CD14-positive monocyte (primary cell): ENCODE data around the gene HOXB1. TPM values are rescaled to one million over a fixed set of nuclear protein-coding genes. Genes with fewer than 3 reads are reported as not detected.

Experiments
- DNase-seq, 3 donors: peaks; one replicate each; pipeline ENCODE4 v3.0.0-alpha.2; 2011 to 2022
- H2AFZ ChIP-seq: 2 replicates; pipeline ENCODE4 v1.6.0; 2012; ENCODE audit warnings: mild to moderate bottlenecking, low read depth, low read length, inconsistent platforms; ENCODE audit not compliant: insufficient read depth, poor library complexity, severe bottlenecking
- H3K27ac ChIP-seq, 2 donors: 1 replicate in 1 of 2; 2 replicates in 1 of 2; pipeline ENCODE4 v1.5.1; 2012 to 2013; ENCODE audit warnings: low read length in 2 of 2, control low read depth in 1 of 2, inconsistent platforms in 1 of 2, low read depth in 1 of 2, mild to moderate bottlenecking in 1 of 2
- H3K27me3 ChIP-seq, 2 donors: one replicate each; pipeline versions ENCODE4 v1.6.0 to v1.6.1; 2011 to 2013; ENCODE audit warnings: low read length in 2 of 2; ENCODE audit not compliant: control insufficient read depth in 2 of 2, insufficient read depth in 2 of 2
- H3K36me3 ChIP-seq, 2 donors: replicated peaks in 1 of 2; 1 replicate in 1 of 2; 2 replicates in 1 of 2; pipeline versions ENCODE4 v1.5.1 to v1.6.1; 2012 to 2013; ENCODE audit warnings: low read length in 2 of 2, control low read depth in 1 of 2, inconsistent platforms in 1 of 2, mild to moderate bottlenecking in 1 of 2; ENCODE audit not compliant: insufficient read depth in 2 of 2, control insufficient read depth in 1 of 2
- H3K4me1 ChIP-seq, 2 donors: 1 replicate in 1 of 2; 2 replicates in 1 of 2; pipeline versions ENCODE4 v1.5.1 to v1.6.1; 2012 to 2013; ENCODE audit warnings: low read length in 2 of 2, control low read depth in 1 of 2, inconsistent platforms in 1 of 2, mild to moderate bottlenecking in 1 of 2, moderate library complexity in 1 of 2; ENCODE audit not compliant: insufficient read depth in 2 of 2, control insufficient read depth in 1 of 2
- H3K4me2 ChIP-seq: replicated peaks from 2 replicates; pipeline ENCODE3; 2012; ENCODE audit warnings: low read length, moderate library complexity, mild to moderate bottlenecking; ENCODE audit not compliant: poor library complexity, severe bottlenecking; ENCODE audit errors: extremely low read depth
- H3K4me3 ChIP-seq, 3 experiments: fragments of 200-600 bp in 1 of 3; sonication (generic) in 1 of 3; replicated peaks in 1 of 3; 1 replicate in 2 of 3; 2 replicates in 1 of 3; pipeline ENCODE4 v1.5.1; 2011 to 2013; ENCODE audit warnings: low read length in 3 of 3, mild to moderate bottlenecking in 3 of 3, control low read depth in 2 of 3, low read depth in 2 of 3, inconsistent platforms in 1 of 3, moderate library complexity in 1 of 3
- H3K79me2 ChIP-seq: 2 replicates; pipeline ENCODE4 v1.6.0; 2012; ENCODE audit warnings: mild to moderate bottlenecking, control low read depth, inconsistent platforms, low read length, moderate library complexity; ENCODE audit not compliant: insufficient read depth
- H3K9ac ChIP-seq: 2 replicates; pipeline ENCODE4 v1.6.0; 2017; ENCODE audit warnings: low read length, mild to moderate bottlenecking; ENCODE audit not compliant: insufficient read depth, poor library complexity, severe bottlenecking
- H3K9me3 ChIP-seq, 2 donors: replicated peaks in 1 of 2; 1 replicate in 1 of 2; 2 replicates in 1 of 2; pipeline versions ENCODE4 v1.5.1 to v1.6.1; 2012 to 2013; ENCODE audit warnings: low read length in 2 of 2, control low read depth in 1 of 2; ENCODE audit not compliant: control insufficient read depth in 1 of 2, insufficient read depth in 1 of 2
- H4K20me1 ChIP-seq: 2 replicates; pipeline ENCODE4 v1.6.0; 2012; ENCODE audit warnings: mild to moderate bottlenecking, low read length, control low read depth, moderate library complexity; ENCODE audit not compliant: insufficient read depth
- H3K27ac Mint-ChIP-seq, 7 donors: one replicate each; pipeline ENCODE4 v1.8.0; 2020; ENCODE audit warnings: mild to moderate bottlenecking in 7 of 7, mixed read lengths in 7 of 7, moderate library complexity in 6 of 7, inconsistent platforms in 2 of 7
- H3K27me3 Mint-ChIP-seq, 3 donors: one replicate each; pipeline ENCODE4 v1.8.0; 2021 to 2022; ENCODE audit warnings: low read depth in 3 of 3, mild to moderate bottlenecking in 3 of 3, mixed read lengths in 3 of 3, moderate library complexity in 3 of 3, inconsistent platforms in 1 of 3
- H3K36me3 Mint-ChIP-seq, 2 donors: one replicate each; pipeline ENCODE4 v1.8.0; 2020; ENCODE audit warnings: mixed read lengths in 2 of 2, inconsistent platforms in 1 of 2, mild to moderate bottlenecking in 1 of 2
- H3K4me1 Mint-ChIP-seq: one replicate; pipeline ENCODE4 v1.8.0; 2020; ENCODE audit warnings: mild to moderate bottlenecking, mixed read lengths
- H3K4me3 Mint-ChIP-seq, 2 donors: one replicate each; pipeline ENCODE4 v1.8.0; 2020; ENCODE audit warnings: mild to moderate bottlenecking in 2 of 2, mixed read lengths in 2 of 2, moderate library complexity in 1 of 2
- H3K9me3 Mint-ChIP-seq, 7 donors: one replicate each; pipeline ENCODE4 v1.8.0; 2020 to 2022; ENCODE audit warnings: mixed read lengths in 7 of 7, mild to moderate bottlenecking in 6 of 7, moderate library complexity in 6 of 7, inconsistent platforms in 2 of 7
- CTCF ChIP-seq: fragments of 200-600 bp; IDR thresholded peaks from one replicate; pipeline ENCODE4 v1.8.0; 2022; ENCODE audit warnings: antibody characterized with exemption, mild to moderate bottlenecking
- WGBS: methylation state at CpG from one replicate; pipeline ENCODE4 v1.1.5; 2013; ENCODE audit warnings: missing lambda C conversion rate; ENCODE audit not compliant: insufficient coverage; 5-methylcytosine and 5-hydroxymethylcytosine counted together
- intact Hi-C, 2 donors: fragments of 100-400 bp; cut with micrococcal nuclease; formaldehyde crosslinking; loops; one replicate each; pipeline versions ENCODE4 v1.15.0 to v1.15.1; 2023
- polyA plus RNA-seq, 3 donors: library from polyadenylated mRNA; depleted of rRNA in 1 of 3; unstranded in 2 of 3; stranded (reverse) in 1 of 3; fragments of 300-500 nt in 2 of 3; fragments of >200 nt in 1 of 3; fragmentation: Illumina TruSeq in 2 of 3; gene quantifications; 1 replicate in 2 of 3; 2 replicates in 1 of 3; pipeline ENCODE4 v1.2.3, GENCODE V29; 2012 to 2021

HOXB1 gene
- polyA plus RNA-seq, 3 donors = not detected

GRCh38 chr17:48502901-48503300 is 27.9 kb downstream of the HOXB1 start:
- Histone ChIP-seq H3K9me3 (no peaks in the 10 kb centered on the region), H3K9ac (no peak overlapping the region), H3K4me1 (no peaks in the 10 kb centered on the region), H3K4me3 (no peak overlapping the region), H3K27me3 (peaks cover 8 to 14% of the 10 kb centered on the region in 2 donors), H3K36me3 (no peaks in the 10 kb centered on the region), H2AFZ (no peak overlapping the region), H3K79me2 (no peaks in the 10 kb centered on the region), H4K20me1 (no peaks in the 10 kb centered on the region), H3K27ac (no peak overlapping the region), H3K4me2 (no peak overlapping the region)
- peaks cover 10 to 30% (median 18%) of the 10 kb centered on the region in 3 donors for H3K27me3 Mint-ChIP-seq
- peaks cover 0 to 2% (median 0%) of the 10 kb centered on the region in 7 donors for H3K9me3 Mint-ChIP-seq
- no peaks in the 10 kb centered on the region for H3K36me3 Mint-ChIP-seq
- DNase-seq = no peak
- intact Hi-C loops = no loop called here
- H3K27ac Mint-ChIP-seq = no peak overlapping the region
- no peak for TF ChIP-seq CTCF
- peaks cover 3% of the 10 kb centered on the region for H3K4me1 Mint-ChIP-seq
- H3K4me3 Mint-ChIP-seq = no peak overlapping the region
- 100% methylated on average over 3 of the region's 4 CpGs for WGBS

DNA sequence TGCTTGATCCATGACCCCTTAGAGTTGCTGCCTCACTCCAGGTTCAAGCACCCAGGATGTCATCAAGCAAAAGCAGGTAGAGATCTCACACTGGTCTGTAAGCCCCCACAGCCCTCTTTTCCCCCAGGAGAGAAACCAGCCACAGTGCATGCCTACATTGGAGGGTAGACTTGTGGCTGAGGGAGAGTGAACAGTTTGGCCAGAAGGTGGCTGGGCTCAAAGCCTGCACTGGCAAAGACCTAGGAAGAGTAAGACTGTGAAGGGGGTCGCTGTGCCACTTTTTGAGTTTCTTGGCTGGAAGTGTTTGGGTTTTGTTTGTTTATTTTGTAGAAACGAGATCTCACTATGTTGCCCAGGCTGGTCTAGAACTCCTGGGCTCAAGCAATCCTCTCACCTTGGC is 28.5 kb downstream of the HOXB1 start:
- Histone ChIP-seq H3K9me3 (no peaks in the 10 kb centered on the region), H3K4me2 (no peak overlapping the region), H3K27ac (no peak overlapping the region), H3K27me3 (peaks cover 11 to 16% of the 10 kb centered on the region in 2 donors), H3K36me3 (no peaks in the 10 kb centered on the region), H4K20me1 (no peaks in the 10 kb centered on the region), H3K9ac (no peak overlapping the region), H3K4me3 (no peak overlapping the region), H3K79me2 (no peaks in the 10 kb centered on the region), H2AFZ (no peak overlapping the region), H3K4me1 (no peaks in the 10 kb centered on the region)
- Mint-ChIP-seq H3K4me1 (peaks cover 3% of the 10 kb centered on the region), H3K36me3 (no peaks in the 10 kb centered on the region), H3K9me3 (peaks cover 0 to 2% (median 0%) of the 10 kb centered on the region in 7 donors), H3K27ac (no peak overlapping the region), H3K27me3 (peaks cover 10 to 34% (median 22%) of the 10 kb centered on the region in 3 donors), H3K4me3 (no peak overlapping the region)
- 100% methylated on average over 2 of the region's 2 CpGs for WGBS
- no peak for DNase-seq
- no peak for TF ChIP-seq CTCF
- intact Hi-C loops = no loop called here
